ENCODE data around the gene ABTB2. TPM values are rescaled to one million over a fixed set of nuclear protein-coding genes. Genes with fewer than 3 reads are reported as not detected.
A peak's percentile ranks its signal among the peaks of the same experiment; 100 is the strongest.

Gene ABTB2
- total and polyA plus RNA-seq, 7 experiments from 2014 or later, result 0.03 to 5.3 (median 0.26) TPM

- Histone ChIP-seq H3K36me3 (ENCODE audit: control insufficient read depth in 2 of 3, insufficient read depth in 3 of 3, low read length in 3 of 3) (no peaks in the 10 kb centered on the region), H3K4me3 (ENCODE audit: low read length) (peak overlapping the region; percentile 16), H3K27me3 (ENCODE audit: control insufficient read depth in 2 of 2, insufficient read depth in 2 of 2, low read length in 2 of 2) (no peaks in the 10 kb centered on the region), H3K9me3 (ENCODE audit: control insufficient read depth in 2 of 3, low read length in 3 of 3) (no peaks in the 10 kb centered on the region), H3K4me1 (ENCODE audit: control insufficient read depth in 2 of 2, insufficient read depth in 2 of 2, low read length in 2 of 2) (peaks cover 8 to 18% of the 10 kb centered on the region in 2 donors), H3K27ac (ENCODE audit: low read depth, low read length) (peak overlapping the region; percentile 39)
- CTCF ChIA-PET, result interaction anchor here (1.1 to 1.2 kb wide), 2 partner anchors 13 to 17 kb away, joined by 3 to 5 read pairs; no protein-coding TSS in a partner anchor
- Mint-ChIP-seq H3K4me1 (peaks cover 0 to 34% (median 13%) of the 10 kb centered on the region in 7 donors), H3K27ac (peak overlapping the region in 7 of 9 donors; percentile 12 to 74 (median 65)), H3K4me3 (peak overlapping the region in 5 of 10 donors; percentile 35 to 69 (median 47)), H3K9me3 (no peaks in the 10 kb centered on the region), H3K27me3 (peaks cover 0 to 7% (median 0%) of the 10 kb centered on the region in 5 donors), H3K36me3 (peaks cover 0 to 5% (median 0%) of the 10 kb centered on the region in 5 donors)
- ATAC-seq, result no peak
- intact Hi-C loops (cut with micrococcal nuclease), result loop anchor here (1.0 to 5.0 kb wide), 5 partner anchors 14 to 683 kb away; partner anchors contain the start of genes ABTB2 (in 2 of the 2), APIP (in 1 of the 2), CAPRIN1 (in 1 of the 2) and PDHX (in 1 of the 2)
- DNase-seq, result peak in 8 of 9 donors; percentile 50 to 89 (median 62)
- POLR2A ChIA-PET, result interaction anchor here (0.7 to 1.9 kb wide), 6 partner anchors 10 to 216 kb away, joined by 3 to 6 read pairs (median 4); partner anchors contain the start of gene ABTB2
Observed at GRCh38 chr11:34234086-34234740, 123.6 kb downstream of the ABTB2 start.

DNA sequence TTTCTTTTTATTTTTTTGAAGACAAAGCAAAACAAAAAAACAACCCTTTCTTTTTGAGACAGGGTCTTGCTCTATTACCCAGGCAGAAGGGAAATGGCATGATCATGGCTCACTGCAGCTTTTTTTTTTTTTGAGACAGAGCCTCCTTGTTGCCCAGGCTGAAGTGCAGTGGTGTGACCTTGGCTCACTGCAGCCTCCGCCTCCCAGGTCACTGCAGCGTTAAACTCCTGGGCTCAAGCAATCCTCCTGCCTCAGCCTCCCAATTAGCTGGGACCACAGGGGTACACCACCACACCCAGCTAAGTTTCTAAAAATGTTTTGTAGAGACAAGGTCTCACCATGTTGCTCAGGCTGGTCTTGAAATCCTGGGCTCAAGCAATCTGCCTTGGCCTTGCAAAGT lies 124.6 kb downstream of the ABTB2 start:
- Mint-ChIP-seq H3K9me3 (no peaks in the 10 kb centered on the region), H3K36me3 (peaks cover 0 to 3% (median 0%) of the 10 kb centered on the region in 5 donors), H3K4me1 (peaks cover 0 to 34% (median 13%) of the 10 kb centered on the region in 7 donors), H3K27me3 (peaks cover 0 to 6% (median 0%) of the 10 kb centered on the region in 5 donors), H3K27ac (no peak overlapping the region), H3K4me3 (no peak overlapping the region)
- Histone ChIP-seq H3K27me3 (ENCODE audit: control insufficient read depth in 2 of 2, insufficient read depth in 2 of 2, low read length in 2 of 2) (no peaks in the 10 kb centered on the region), H3K4me3 (ENCODE audit: low read length) (no peak overlapping the region), H3K36me3 (ENCODE audit: control insufficient read depth in 2 of 3, insufficient read depth in 3 of 3, low read length in 3 of 3) (no peaks in the 10 kb centered on the region), H3K9me3 (ENCODE audit: control insufficient read depth in 2 of 3, low read length in 3 of 3) (no peaks in the 10 kb centered on the region), H3K27ac (ENCODE audit: low read depth, low read length) (no peak overlapping the region), H3K4me1 (ENCODE audit: control insufficient read depth in 2 of 2, insufficient read depth in 2 of 2, low read length in 2 of 2) (peaks cover 8 to 18% of the 10 kb centered on the region in 2 donors)
- ChIA-PET POLR2A (interaction anchor here (0.7 to 1.9 kb wide), 2 partner anchors 11 to 124 kb away, joined by 3 to 4 read pairs; partner anchors contain the start of gene ABTB2), CTCF (interaction anchor here (1.1 to 1.2 kb wide), 2 partner anchors 14 to 18 kb away, joined by 3 to 5 read pairs; no protein-coding TSS in a partner anchor)
- ATAC-seq, result no peak
- intact Hi-C loops (cut with micrococcal nuclease), result loop anchor here in 1 of 2 donors (5.0 kb wide), 1 partner anchor 181 kb away; the partner anchor contains the start of gene CAPRIN1
- DNase-seq, result no peak

- POLR2A ChIA-PET, result no interaction called here
Observed at GRCh38 chr11:34232807-34233206, 125.0 kb downstream of the ABTB2 start.

DNA sequence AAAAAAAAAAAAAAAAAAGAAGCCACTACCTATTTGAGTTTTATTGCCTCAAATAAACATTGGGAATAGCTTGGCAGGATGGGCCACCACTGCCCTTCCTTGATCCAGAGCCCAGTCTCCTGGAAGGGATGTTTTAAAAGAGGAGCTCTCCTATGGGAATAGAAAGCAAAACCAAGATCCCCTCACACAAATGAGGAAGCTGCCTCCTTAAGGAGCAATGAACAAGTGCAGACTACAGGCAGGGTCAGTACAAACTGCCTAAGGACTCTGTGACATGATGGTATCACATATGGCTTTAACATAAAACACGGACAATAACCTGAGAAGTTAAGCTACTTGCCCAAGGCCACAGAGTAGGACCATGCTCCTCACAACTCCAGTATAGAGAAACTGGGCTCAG lies 131.6 kb downstream of the ABTB2 start:
- POLR2A ChIA-PET, result no interaction called here
- CTCF ChIA-PET, result interaction anchor here (0.8 kb wide), 1 partner anchor 23 kb away, joined by 3 read pairs; no protein-coding TSS in a partner anchor

More at GRCh38 chr11:34232807-34233206, 125.0 kb downstream of the ABTB2 start:
- Histone ChIP-seq H3K9me3 (ENCODE audit: control insufficient read depth in 2 of 3, low read length in 3 of 3) (no peaks in the 10 kb centered on the region), H3K4me1 (ENCODE audit: control insufficient read depth in 2 of 2, insufficient read depth in 2 of 2, low read length in 2 of 2) (peaks cover 8 to 18% of the 10 kb centered on the region in 2 donors), H3K36me3 (ENCODE audit: control insufficient read depth in 2 of 3, insufficient read depth in 3 of 3, low read length in 3 of 3) (no peaks in the 10 kb centered on the region), H3K27ac (ENCODE audit: low read depth, low read length) (no peak overlapping the region), H3K4me3 (ENCODE audit: low read length) (no peak overlapping the region), H3K27me3 (ENCODE audit: control insufficient read depth in 2 of 2, insufficient read depth in 2 of 2, low read length in 2 of 2) (no peaks in the 10 kb centered on the region)
- H3K36me3 Mint-ChIP-seq, result peaks cover 0 to 2% (median 0%) of the 10 kb centered on the region in 5 donors
- ATAC-seq, result no peak
- no peaks in the 10 kb centered on the region for H3K9me3 Mint-ChIP-seq
- CTCF ChIA-PET, result no interaction called here
- no peak overlapping the region for H3K4me3 Mint-ChIP-seq
- H3K27me3 Mint-ChIP-seq, result peaks cover 0 to 6% (median 0%) of the 10 kb centered on the region in 5 donors
- no peak for DNase-seq
- H3K27ac Mint-ChIP-seq, result no peak overlapping the region
- peaks cover 0 to 34% (median 13%) of the 10 kb centered on the region in 7 donors for H3K4me1 Mint-ChIP-seq
- intact Hi-C loops (cut with micrococcal nuclease), result loop anchor here in 1 of 2 donors (5.0 kb wide), 1 partner anchor 181 kb away; the partner anchor contains the start of gene CAPRIN1

DNA sequence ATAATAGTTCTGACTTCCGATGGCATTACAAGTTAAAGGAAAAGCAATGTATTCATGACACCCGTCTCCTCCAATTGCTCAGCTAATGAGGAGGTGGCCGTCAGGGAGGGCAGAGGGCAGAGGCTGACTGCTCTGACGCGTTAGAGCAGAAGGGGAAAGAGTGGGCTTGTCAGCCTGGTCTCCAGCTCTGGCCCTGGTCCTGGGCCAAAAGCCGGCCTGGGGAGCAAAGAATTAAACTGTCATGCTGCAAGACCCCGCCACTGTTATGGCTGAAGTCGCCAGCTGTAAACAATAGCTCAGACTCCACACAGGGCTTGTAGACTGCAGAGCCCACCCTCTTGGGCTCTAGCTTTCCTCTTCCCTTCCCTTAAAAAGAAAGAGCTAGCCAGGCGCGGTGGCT lies 132.7 kb downstream of the ABTB2 start:
- Mint-ChIP-seq H3K27me3 (peaks cover 0 to 5% (median 0%) of the 10 kb centered on the region in 5 donors), H3K4me1 (no peaks in the 10 kb centered on the region), H3K4me3 (no peak overlapping the region), H3K36me3 (no peaks in the 10 kb centered on the region), H3K27ac (no peak overlapping the region), H3K9me3 (no peaks in the 10 kb centered on the region)
- no peaks in the 10 kb centered on the region for H3K27me3 ChIP-seq (ENCODE audit: control insufficient read depth in 2 of 2, insufficient read depth in 2 of 2, low read length in 2 of 2)
- intact Hi-C loops (cut with micrococcal nuclease), result no loop called here
- H3K36me3 ChIP-seq (ENCODE audit: control insufficient read depth in 2 of 3, insufficient read depth in 3 of 3, low read length in 3 of 3), result no peaks in the 10 kb centered on the region
- H3K4me1 ChIP-seq (ENCODE audit: control insufficient read depth in 2 of 2, insufficient read depth in 2 of 2, low read length in 2 of 2), result no peaks in the 10 kb centered on the region
- H3K9me3 ChIP-seq (ENCODE audit: control insufficient read depth in 2 of 3, low read length in 3 of 3), result no peaks in the 10 kb centered on the region
- H3K4me3 ChIP-seq (ENCODE audit: low read length), result no peak overlapping the region
- H3K27ac ChIP-seq (ENCODE audit: low read depth, low read length), result no peak overlapping the region
- CTCF ChIA-PET, result interaction anchor here (0.7 kb wide), 1 partner anchor 50 kb away, joined by 3 read pairs; no protein-coding TSS in a partner anchor
- POLR2A ChIA-PET, result no interaction called here
- DNase-seq, result no peak
- ATAC-seq, result no peak

More for the DNA sequence above, 131.6 kb downstream of the ABTB2 start:
- Mint-ChIP-seq H3K36me3 (no peaks in the 10 kb centered on the region), H3K9me3 (no peaks in the 10 kb centered on the region), H3K4me3 (no peak overlapping the region), H3K27me3 (peaks cover 0 to 9% (median 0%) of the 10 kb centered on the region in 5 donors), H3K4me1 (peaks cover 0 to 1% (median 0%) of the 10 kb centered on the region in 7 donors), H3K27ac (no peak overlapping the region)
- Histone ChIP-seq H3K9me3 (ENCODE audit: control insufficient read depth in 2 of 3, low read length in 3 of 3) (no peaks in the 10 kb centered on the region), H3K27me3 (ENCODE audit: control insufficient read depth in 2 of 2, insufficient read depth in 2 of 2, low read length in 2 of 2) (no peaks in the 10 kb centered on the region), H3K36me3 (ENCODE audit: control insufficient read depth in 2 of 3, insufficient read depth in 3 of 3, low read length in 3 of 3) (no peaks in the 10 kb centered on the region), H3K27ac (ENCODE audit: low read depth, low read length) (no peak overlapping the region), H3K4me3 (ENCODE audit: low read length) (no peak overlapping the region), H3K4me1 (ENCODE audit: control insufficient read depth in 2 of 2, insufficient read depth in 2 of 2, low read length in 2 of 2) (no peaks in the 10 kb centered on the region)
- no peak for ATAC-seq
- DNase-seq, result no peak
- intact Hi-C loops (cut with micrococcal nuclease), result no loop called here

GRCh38 chr11:34224434-34224966 lies 133.3 kb downstream of the ABTB2 start:
- no peaks in the 10 kb centered on the region for H3K27me3 ChIP-seq (ENCODE audit: control insufficient read depth in 2 of 2, insufficient read depth in 2 of 2, low read length in 2 of 2)
- H3K27me3 Mint-ChIP-seq, result peaks cover 0 to 5% (median 0%) of the 10 kb centered on the region in 5 donors
- H3K4me3 ChIP-seq (ENCODE audit: low read length), result no peak overlapping the region
- no peaks in the 10 kb centered on the region for H3K36me3 ChIP-seq (ENCODE audit: control insufficient read depth in 2 of 3, insufficient read depth in 3 of 3, low read length in 3 of 3)
- ATAC-seq, result no peak
- H3K4me1 Mint-ChIP-seq, result no peaks in the 10 kb centered on the region
- no peak overlapping the region for H3K27ac ChIP-seq (ENCODE audit: low read depth, low read length)
- no peak overlapping the region for H3K4me3 Mint-ChIP-seq
- H3K9me3 ChIP-seq (ENCODE audit: control insufficient read depth in 2 of 3, low read length in 3 of 3), result no peaks in the 10 kb centered on the region
- intact Hi-C loops (cut with micrococcal nuclease), result no loop called here
- H3K4me1 ChIP-seq (ENCODE audit: control insufficient read depth in 2 of 2, insufficient read depth in 2 of 2, low read length in 2 of 2), result no peaks in the 10 kb centered on the region
- ChIA-PET CTCF (interaction anchor here (0.7 kb wide), 1 partner anchor 50 kb away, joined by 3 read pairs; no protein-coding TSS in a partner anchor), POLR2A (no interaction called here)
- H3K27ac Mint-ChIP-seq, result no peak overlapping the region
- H3K36me3 Mint-ChIP-seq, result no peaks in the 10 kb centered on the region
- DNase-seq, result no peak
- no peaks in the 10 kb centered on the region for H3K9me3 Mint-ChIP-seq
